PC-9 (cell line): ENCODE measurements around the gene FERMT3.

ENCODE experiments used
- CTCF ChIP-seq: fragments of 200-600 bp; sonication (generic); conservative IDR thresholded peaks from 2 replicates; pipeline ENCODE4 v1.6.1; 2017; ENCODE audit warnings: mixed run types, antibody characterized with exemption, mild to moderate bottlenecking, moderate library complexity
- EZH2 ChIP-seq: fragments of 200-600 bp; sonication (generic); IDR thresholded peaks from 2 replicates; pipeline ENCODE4 v1.8.0; 2017; ENCODE audit warnings: antibody characterized with exemption, low read depth

GRCh38 chr11:64261556-64262080 is 55.1 kb downstream of the FERMT3 start:
- TF ChIP-seq CTCF (no peak), EZH2 (no peak)
